Measurements from ENCODE around the gene PUDP. TPM values are rescaled to one million over a fixed set of nuclear protein-coding genes. Genes with fewer than 3 reads are reported as not detected.

The PUDP gene
- total RNA-seq, 4 donors from 2014 or later = 15.9 to 38.0 (median 23.9) TPM

DNA sequence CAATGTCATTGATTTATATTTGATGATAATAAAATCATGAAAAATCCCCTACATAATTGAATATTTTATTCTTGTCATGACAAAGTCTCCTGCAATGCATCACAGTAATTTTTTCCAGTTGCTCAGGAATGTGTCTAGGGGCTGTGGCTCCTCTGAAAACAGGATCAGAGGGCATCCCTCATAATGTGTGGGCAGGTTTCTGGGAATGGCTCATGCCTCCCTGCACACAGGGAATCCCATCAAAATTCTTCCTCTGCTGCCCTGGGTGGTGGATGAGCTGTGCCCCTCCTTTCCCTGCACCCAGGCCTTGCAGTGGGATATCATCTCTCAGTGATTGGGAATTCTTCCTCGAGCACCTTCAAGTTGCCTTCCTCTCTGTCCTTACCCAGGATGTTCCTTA, 20.4 kb upstream of the PUDP start:
- Histone ChIP-seq H3K27me3 (no peaks in the 10 kb centered on the region), H3K9me3 (no peaks in the 10 kb centered on the region), H3K27ac (no peak overlapping the region), H3K4me3 (no peak overlapping the region), H3K36me3 (no peaks in the 10 kb centered on the region), H3K4me1 (no peaks in the 10 kb centered on the region)
- TF ChIP-seq POLR2A (IDR thresholded peaks at IDR 0.05) = no peak
- TF ChIP-seq, protein P1, sequence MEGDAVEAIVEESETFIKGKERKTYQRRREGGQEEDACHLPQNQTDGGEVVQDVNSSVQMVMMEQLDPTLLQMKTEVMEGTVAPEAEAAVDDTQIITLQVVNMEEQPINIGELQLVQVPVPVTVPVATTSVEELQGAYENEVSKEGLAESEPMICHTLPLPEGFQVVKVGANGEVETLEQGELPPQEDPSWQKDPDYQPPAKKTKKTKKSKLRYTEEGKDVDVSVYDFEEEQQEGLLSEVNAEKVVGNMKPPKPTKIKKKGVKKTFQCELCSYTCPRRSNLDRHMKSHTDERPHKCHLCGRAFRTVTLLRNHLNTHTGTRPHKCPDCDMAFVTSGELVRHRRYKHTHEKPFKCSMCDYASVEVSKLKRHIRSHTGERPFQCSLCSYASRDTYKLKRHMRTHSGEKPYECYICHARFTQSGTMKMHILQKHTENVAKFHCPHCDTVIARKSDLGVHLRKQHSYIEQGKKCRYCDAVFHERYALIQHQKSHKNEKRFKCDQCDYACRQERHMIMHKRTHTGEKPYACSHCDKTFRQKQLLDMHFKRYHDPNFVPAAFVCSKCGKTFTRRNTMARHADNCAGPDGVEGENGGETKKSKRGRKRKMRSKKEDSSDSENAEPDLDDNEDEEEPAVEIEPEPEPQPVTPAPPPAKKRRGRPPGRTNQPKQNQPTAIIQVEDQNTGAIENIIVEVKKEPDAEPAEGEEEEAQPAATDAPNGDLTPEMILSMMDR (IDR thresholded peaks at IDR 0.05) = no peak
- no peak for DNase-seq

DNA sequence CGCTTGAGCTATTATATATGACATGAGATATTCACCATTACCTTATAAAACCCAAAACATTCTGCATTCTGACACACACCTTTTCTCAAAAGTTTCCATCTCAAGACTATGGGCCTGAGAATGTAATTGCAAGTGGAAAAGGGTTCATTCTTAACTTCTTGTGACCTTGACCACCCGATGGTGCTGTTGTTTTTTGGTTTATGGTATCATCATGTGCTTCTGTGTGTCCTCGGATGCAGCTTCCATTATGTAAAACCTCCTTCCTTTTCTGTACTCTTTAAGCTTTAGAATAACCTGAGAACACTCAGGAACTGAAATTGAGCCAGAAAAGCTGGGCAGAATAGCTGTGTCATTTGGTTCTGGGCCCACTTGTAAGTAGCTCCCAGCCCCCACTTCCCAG, 16.2 kb upstream of the PUDP start:
- Histone ChIP-seq H3K36me3 (no peaks in the 10 kb centered on the region), H3K27ac (no peak overlapping the region), H3K9me3 (no peaks in the 10 kb centered on the region), H3K27me3 (no peaks in the 10 kb centered on the region), H3K4me3 (no peak overlapping the region), H3K4me1 (no peaks in the 10 kb centered on the region)
- no peak for TF ChIP-seq POLR2A (IDR thresholded peaks at IDR 0.05)
- TF ChIP-seq, protein P1 (IDR thresholded peaks at IDR 0.05) = no peak
- no peak for DNase-seq

DNA sequence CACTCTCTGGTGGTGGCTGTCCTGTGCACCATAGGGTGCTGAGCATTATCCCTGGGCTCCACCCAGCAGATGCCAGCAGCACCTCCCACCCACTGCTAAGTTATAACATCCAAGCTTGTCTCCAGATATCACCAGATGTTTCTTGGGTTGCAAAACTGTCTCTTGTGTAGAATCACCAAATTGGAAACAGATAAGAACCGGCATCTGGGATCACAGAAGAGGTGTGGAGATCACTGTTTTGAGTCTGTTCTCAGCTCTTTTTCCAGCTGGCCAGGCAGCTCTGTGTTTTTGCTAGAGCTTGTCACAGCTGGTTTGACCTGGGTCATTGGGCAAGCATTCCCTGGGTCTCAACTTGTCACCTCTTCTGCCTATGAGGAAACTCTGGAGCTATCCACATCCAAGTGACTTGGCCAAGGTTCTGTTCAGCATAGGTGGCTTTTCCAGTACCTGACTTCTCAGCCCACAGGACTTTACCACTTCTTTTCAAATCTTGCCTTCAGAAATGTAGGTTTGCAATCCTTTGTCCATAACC, 15.3 kb upstream of the PUDP start:
- H3K4me1 ChIP-seq = no peaks in the 10 kb centered on the region
- no peaks in the 10 kb centered on the region for H3K9me3 ChIP-seq
- H3K36me3 ChIP-seq = no peaks in the 10 kb centered on the region
- H3K27ac ChIP-seq = no peak overlapping the region
- no peak for TF ChIP-seq POLR2A (IDR thresholded peaks at IDR 0.05)
- TF ChIP-seq, protein P1 (IDR thresholded peaks at IDR 0.05) = no peak
- H3K4me3 ChIP-seq = no peak overlapping the region
- no peak for DNase-seq
- no peaks in the 10 kb centered on the region for H3K27me3 ChIP-seq

DNA sequence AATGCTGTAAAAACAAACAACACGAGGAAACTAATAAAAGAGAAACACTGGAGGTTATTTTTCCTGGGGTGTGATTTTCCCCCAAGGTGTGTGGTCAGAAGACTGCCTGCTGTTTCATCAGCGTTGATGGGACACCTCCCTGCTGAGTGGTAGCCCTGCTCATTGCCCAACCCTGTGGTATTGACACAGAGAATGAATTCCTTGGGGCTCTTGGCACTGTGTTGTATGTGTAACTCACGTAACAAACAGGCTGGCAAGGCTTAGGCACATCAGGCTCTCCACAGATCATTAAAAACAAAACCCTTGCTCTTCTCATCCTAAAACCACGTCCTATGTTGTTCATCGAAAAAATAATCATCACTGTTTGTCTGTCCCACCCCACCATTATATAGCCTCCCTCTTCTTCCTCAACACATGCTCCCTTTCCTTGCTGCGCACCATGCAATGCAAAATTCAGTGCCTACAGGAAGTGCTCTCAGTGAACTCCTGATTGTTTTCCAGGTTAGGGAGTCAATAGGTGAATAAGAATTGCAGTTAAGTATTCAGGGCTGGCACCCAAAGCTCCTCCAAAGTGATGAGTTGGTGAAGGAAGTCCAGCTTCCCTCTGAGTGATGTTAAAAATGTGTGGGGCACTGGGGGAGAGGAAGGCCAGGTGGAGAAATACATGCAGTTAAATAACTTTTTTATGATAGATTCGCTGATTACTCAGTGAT, 11.4 kb upstream of the PUDP start:
- Histone ChIP-seq H3K27ac (no peak overlapping the region), H3K4me1 (no peaks in the 10 kb centered on the region), H3K4me3 (no peak overlapping the region), H3K9me3 (no peaks in the 10 kb centered on the region), H3K36me3 (no peaks in the 10 kb centered on the region), H3K27me3 (no peaks in the 10 kb centered on the region)
- no peak for DNase-seq
- TF ChIP-seq, protein P1 (IDR thresholded peaks at IDR 0.05) = no peak
- TF ChIP-seq POLR2A (IDR thresholded peaks at IDR 0.05) = no peak

DNA sequence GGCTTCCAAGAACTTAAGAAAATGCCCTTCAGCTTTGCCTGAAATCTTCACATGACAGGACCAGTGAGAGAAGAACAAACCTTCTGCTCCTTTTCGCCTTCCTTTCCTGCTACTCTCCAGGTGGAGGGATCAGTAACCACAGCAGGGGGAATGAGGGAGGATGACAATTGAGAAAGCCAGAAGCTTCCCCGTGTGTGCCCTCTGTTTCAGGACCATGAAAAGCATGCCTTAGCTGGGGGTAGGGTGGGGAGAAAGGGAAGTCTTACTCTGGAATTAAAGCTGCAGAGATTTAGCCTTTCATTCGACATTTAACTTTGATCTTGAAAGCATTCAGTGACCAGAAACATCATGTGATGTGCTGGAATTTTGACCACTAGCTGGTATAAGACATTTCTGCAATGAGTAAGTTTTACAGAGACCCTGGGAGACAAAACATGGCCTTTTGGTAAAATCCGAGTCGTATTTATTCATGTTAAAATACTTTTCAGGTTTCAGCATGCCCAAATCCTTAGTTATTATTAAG, 10.6 kb upstream of the PUDP start:
- no peak overlapping the region for H3K27ac ChIP-seq

More for the DNA sequence above, 10.6 kb upstream of the PUDP start:
- Histone ChIP-seq H3K4me3 (no peak overlapping the region), H3K27me3 (no peaks in the 10 kb centered on the region), H3K4me1 (no peaks in the 10 kb centered on the region), H3K9me3 (no peaks in the 10 kb centered on the region), H3K36me3 (no peaks in the 10 kb centered on the region)
- no peak for DNase-seq
- TF ChIP-seq POLR2A (IDR thresholded peaks at IDR 0.05) = no peak
- TF ChIP-seq, protein P1 (IDR thresholded peaks at IDR 0.05) = no peak

All from Peyer's patch (tissue), 4 donors.